HepG2 (cell line): ENCODE measurements around the gene HLF. TPM values are rescaled to one million over a fixed set of nuclear protein-coding genes. Genes with fewer than 3 reads are reported as not detected.

Experiments used
- ATAC-seq: fragments of 200-7000 bp; cut with Tn5 transposase; 3 replicates; pipeline ENCODE4 v1.9.1; 2020; ENCODE audit warnings: mild to moderate bottlenecking, moderate library complexity
- BruUV-seq: library from RNA; stranded (reverse); fragments of 400-500 nt; replicated peaks from 2 replicates; lab custom pipeline; 2021; lab: Mats Ljungman, UMichigan
- CTCF ChIA-PET: fragments of 300-600 bp; formaldehyde crosslinking; extraction: SDS; loops from one replicate; lab custom pipeline; 2021; ENCODE audit warnings: low total read pairs, inconsistent platforms, low intra/inter-chr PET ratio; lab: Yijun Ruan, JAX
- POLR2A ChIA-PET: fragments of 350-600 bp; sonication (Branson Sonifier 250); formaldehyde crosslinking; loops from one replicate; lab custom pipeline; 2020; ENCODE audit warnings: antibody characterized with exemption, inconsistent platforms; lab: Yijun Ruan, JAX
- DNase-seq: peaks from one replicate; pipeline ENCODE4 v3.0.0-alpha.2; 2015; ENCODE audit warnings: low spot score
- FAIRE-seq: peaks from 3 replicates; lab custom pipeline; 2011; peaks lifted over from hg19 to GRCh38; lab: Jason Lieb, UNC
- H2AFZ ChIP-seq: one replicate; pipeline ENCODE4 v1.6.1; 2011; ENCODE audit warnings: low read length, inconsistent platforms
- H3K27ac ChIP-seq: fragments of 300-600 bp; 3 replicates; pipeline ENCODE4 v1.8.0; 2011; ENCODE audit warnings: mixed run types, mild to moderate bottlenecking, mixed read lengths, low read length, inconsistent platforms; ENCODE audit not compliant: insufficient read depth; ENCODE audit errors: extremely low read length
- H3K27me3 ChIP-seq, 2 experiments: fragments of 200-600 bp in 1 of 2; 2 replicates in 1 of 2; 3 replicates in 1 of 2; pipeline versions ENCODE4 v1.6.0 to v1.8.0; 2011; ENCODE audit warnings: low read length in 2 of 2, mild to moderate bottlenecking in 2 of 2, moderate library complexity in 2 of 2, inconsistent platforms in 1 of 2; ENCODE audit not compliant: insufficient read depth in 2 of 2, control insufficient read depth in 1 of 2
- H3K36me3 ChIP-seq, 2 experiments: fragments of 200-600 bp in 1 of 2; replicated peaks in 1 of 2; 2 replicates in 1 of 2; 3 replicates in 1 of 2; pipeline versions ENCODE4 v1.5.1 to v1.8.0; 2011; ENCODE audit warnings: low read length in 2 of 2, inconsistent platforms in 1 of 2; ENCODE audit not compliant: insufficient read depth in 2 of 2, control insufficient read depth in 1 of 2
- H3K4me1 ChIP-seq: 2 replicates; pipeline ENCODE4 v1.5.1; 2012; ENCODE audit warnings: low read length, inconsistent platforms; ENCODE audit not compliant: insufficient read depth
- H3K4me2 ChIP-seq: 2 replicates; pipeline ENCODE4 v1.6.0; 2011; ENCODE audit warnings: low read depth, low read length, inconsistent platforms
- H3K4me3 ChIP-seq, 3 experiments: fragments of 200-600 bp in 1 of 3; sonication (generic), shearing (Covaris generic) in 1 of 3; replicated peaks in 1 of 3; 2 replicates each; pipeline ENCODE4 v1.5.1; 2011 to 2016; ENCODE audit warnings: low read length in 3 of 3, inconsistent platforms in 2 of 3, low read depth in 2 of 3, mild to moderate bottlenecking in 2 of 3, control low read depth in 1 of 3, mixed read lengths in 1 of 3; ENCODE audit not compliant: insufficient read depth in 1 of 3
- H3K79me2 ChIP-seq: one replicate; pipeline ENCODE4 v1.6.1; 2011; ENCODE audit warnings: low read length, inconsistent platforms; ENCODE audit not compliant: insufficient read depth
- H3K9ac ChIP-seq: 2 replicates; pipeline ENCODE4 v1.6.0; 2011; ENCODE audit warnings: mild to moderate bottlenecking, low read depth, low read length, inconsistent platforms; ENCODE audit not compliant: insufficient read depth
- H3K9me3 ChIP-seq: 2 replicates; pipeline ENCODE4 v1.5.1; 2012; ENCODE audit warnings: mild to moderate bottlenecking, low read length
- H4K20me1 ChIP-seq: 2 replicates; pipeline ENCODE4 v1.6.0; 2011; ENCODE audit warnings: inconsistent platforms, mild to moderate bottlenecking, low read length, moderate library complexity; ENCODE audit not compliant: insufficient read depth
- ASH2L ChIP-seq: fragments of 300-600, 200-600 bp; sonication (generic); IDR thresholded peaks from 2 replicates; pipeline ENCODE4 v1.7.0; 2017; ENCODE audit warnings: low read depth, mild to moderate bottlenecking, moderate library complexity, mixed read lengths, low read length; ENCODE audit not compliant: insufficient read length
- BRD4 ChIP-seq: sonication (generic); formaldehyde crosslinking; IDR thresholded peaks from 2 replicates; pipeline ENCODE4 v1.4.0; 2020; ENCODE audit warnings: missing genetic modification reagents
- GPN1 ChIP-seq: sonication (generic); formaldehyde crosslinking; IDR thresholded peaks from 2 replicates; pipeline ENCODE4 v1.5.1; 2020; ENCODE audit warnings: missing genetic modification reagents, borderline replicate concordance
- JUNB ChIP-seq: sonication (generic); formaldehyde crosslinking; IDR thresholded peaks from 2 replicates; pipeline ENCODE4 v1.8.0; 2022; ENCODE audit warnings: missing genetic modification reagents, mild to moderate bottlenecking, borderline replicate concordance
- MATR3 ChIP-seq: sonication (generic); formaldehyde crosslinking; IDR thresholded peaks from 2 replicates; pipeline ENCODE4 v1.4.0; 2020; ENCODE audit warnings: missing genetic modification reagents
- NONO ChIP-seq, 2 experiments: fragments of 450-650 bp in 1 of 2; sonication (generic) in 1 of 2; formaldehyde crosslinking in 1 of 2; IDR thresholded peaks in 1 of 2; conservative IDR thresholded peaks in 1 of 2; 2 replicates each; pipeline versions ENCODE4 v1.6.1 to v1.8.0; 2017 to 2022; ENCODE audit warnings: mild to moderate bottlenecking in 1 of 2, missing genetic modification reagents in 1 of 2, moderate library complexity in 1 of 2
- NR2F6 ChIP-seq, 2 experiments: IDR thresholded peaks; 2 replicates each; pipeline ENCODE4 v1.6.1; 2016; ENCODE audit warnings: antibody characterized with exemption in 1 of 2, mild to moderate bottlenecking in 1 of 2
- RBM22 ChIP-seq: fragments of 200-400 bp; formaldehyde crosslinking; optimal IDR thresholded peaks from 2 replicates; pipeline ENCODE3; 2017; ENCODE audit warnings: mild to moderate bottlenecking, low read length, moderate library complexity
- TSC22D2 ChIP-seq: sonication (generic); formaldehyde crosslinking; IDR thresholded peaks from 2 replicates; pipeline ENCODE4 v1.5.1; 2020; ENCODE audit warnings: missing genetic modification reagents, mild to moderate bottlenecking, borderline replicate concordance
- ZNF17 ChIP-seq: sonication (generic); formaldehyde crosslinking; IDR thresholded peaks from 2 replicates; pipeline ENCODE4 v1.5.0; 2020; ENCODE audit warnings: mild to moderate bottlenecking, missing genetic modification reagents
- ZNF784 ChIP-seq: sonication (generic); formaldehyde crosslinking; IDR thresholded peaks from 2 replicates; pipeline ENCODE4 v1.5.1; 2020; ENCODE audit warnings: missing genetic modification reagents, mild to moderate bottlenecking, borderline replicate concordance
- WGBS: methylation state at CpG from one replicate; pipeline ENCODE4 v1.1.6; 2017; ENCODE audit warnings: low lambda C conversion rate; 5-methylcytosine and 5-hydroxymethylcytosine counted together
- in situ Hi-C: cut with HindIII; loops from 2 replicates; pipeline ENCODE4 v1.10.0; 2017; ENCODE audit warnings: low pct_unique_long_range_greater_than_20kb; ENCODE audit not compliant: extremely low pct_ligation_motif_present
- intact Hi-C: fragments of 100-400 bp; cut with micrococcal nuclease; formaldehyde crosslinking; loops from one replicate; pipeline ENCODE4 v1.10.0; 2022; ENCODE audit not compliant: unreplicated experiment
- polyA plus RNA-seq, 8 experiments: library from polyadenylated mRNA; depleted of rRNA in 3 of 8; stranded (reverse) in 7 of 8; unstranded in 1 of 8; fragments of >200 nt; fragmentation: Illumina TruSeq in 4 of 8; extraction: Trizol in 4 of 8; gene quantifications; 2 replicates each; pipeline versions ENCODE4 v1.2.1 to v1.2.3, GENCODE V29; 2011 to 2016; ENCODE audit warnings: low read depth in 4 of 8, missing spikeins in 1 of 8, mixed read lengths in 1 of 8; ENCODE audit not compliant: insufficient read depth in 1 of 8
- total RNA-seq, 5 experiments: library from RNA; depleted of rRNA; stranded (reverse); fragments of >200 nt; fragmentation: Illumina TruSeq; extraction: Trizol; gene quantifications; 2 replicates each; pipeline ENCODE4 v1.2.3, GENCODE V29; 2016; ENCODE audit warnings: low read depth in 1 of 5
- TF ChIP-seq, protein P1 (sequence below): sonication (generic); formaldehyde crosslinking; IDR thresholded peaks from 2 replicates; pipeline ENCODE4 v1.4.0; 2020; ENCODE audit warnings: missing genetic modification reagents
- TF ChIP-seq, protein P2 (sequence below): fragments of 450-650 bp; IDR thresholded peaks from 2 replicates; pipeline ENCODE4 v1.6.1; 2017
- TF ChIP-seq, protein P3 (sequence below): sonication (generic); formaldehyde crosslinking; conservative IDR thresholded peaks from 2 replicates; pipeline ENCODE4 v1.4.0; 2020; ENCODE audit warnings: missing genetic modification reagents

The HLF gene
- total and polyA plus RNA-seq, 2 of the 13 experiments (the other 11 are each of a cell fraction or from before 2014, with no cell fraction given) = 202 to 346 TPM

DNA sequence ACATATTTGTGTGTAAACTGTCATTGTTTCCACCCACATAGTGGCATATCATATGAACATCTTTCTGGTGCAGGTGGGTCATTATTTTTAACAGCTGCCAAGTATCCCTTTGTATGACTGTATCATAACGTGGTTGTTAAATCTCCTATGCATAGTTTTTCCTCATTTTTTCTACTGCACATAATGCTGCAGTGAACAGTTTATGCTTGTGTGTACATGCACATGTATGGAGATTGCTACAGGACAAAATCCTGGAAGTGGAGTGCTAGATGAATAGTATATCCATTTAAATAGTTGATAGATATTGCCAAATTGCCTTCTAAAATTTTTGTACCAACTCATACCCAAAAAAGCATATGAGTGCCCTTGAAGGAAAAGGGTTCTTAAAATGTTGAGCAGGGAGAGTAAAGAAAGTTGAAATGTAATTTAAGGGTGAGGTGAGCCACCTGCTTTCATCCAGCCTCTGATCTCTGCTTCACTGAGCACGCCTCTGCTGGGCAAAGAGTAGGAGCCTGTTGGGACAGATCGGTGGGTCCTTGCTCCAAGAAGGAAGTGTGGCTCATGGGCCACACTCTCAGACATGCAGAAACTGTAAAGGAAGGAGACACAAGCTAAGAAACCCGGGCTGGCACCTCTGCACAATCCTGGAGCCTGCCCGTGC is 55.3 kb downstream of the HLF start (continued):
- TF ChIP-seq GPN1 (CRISPR knock-in tag) (no peak), ZNF17 (CRISPR knock-in tag) (no peak), RBM22 (peak; percentile 93)

DNA sequence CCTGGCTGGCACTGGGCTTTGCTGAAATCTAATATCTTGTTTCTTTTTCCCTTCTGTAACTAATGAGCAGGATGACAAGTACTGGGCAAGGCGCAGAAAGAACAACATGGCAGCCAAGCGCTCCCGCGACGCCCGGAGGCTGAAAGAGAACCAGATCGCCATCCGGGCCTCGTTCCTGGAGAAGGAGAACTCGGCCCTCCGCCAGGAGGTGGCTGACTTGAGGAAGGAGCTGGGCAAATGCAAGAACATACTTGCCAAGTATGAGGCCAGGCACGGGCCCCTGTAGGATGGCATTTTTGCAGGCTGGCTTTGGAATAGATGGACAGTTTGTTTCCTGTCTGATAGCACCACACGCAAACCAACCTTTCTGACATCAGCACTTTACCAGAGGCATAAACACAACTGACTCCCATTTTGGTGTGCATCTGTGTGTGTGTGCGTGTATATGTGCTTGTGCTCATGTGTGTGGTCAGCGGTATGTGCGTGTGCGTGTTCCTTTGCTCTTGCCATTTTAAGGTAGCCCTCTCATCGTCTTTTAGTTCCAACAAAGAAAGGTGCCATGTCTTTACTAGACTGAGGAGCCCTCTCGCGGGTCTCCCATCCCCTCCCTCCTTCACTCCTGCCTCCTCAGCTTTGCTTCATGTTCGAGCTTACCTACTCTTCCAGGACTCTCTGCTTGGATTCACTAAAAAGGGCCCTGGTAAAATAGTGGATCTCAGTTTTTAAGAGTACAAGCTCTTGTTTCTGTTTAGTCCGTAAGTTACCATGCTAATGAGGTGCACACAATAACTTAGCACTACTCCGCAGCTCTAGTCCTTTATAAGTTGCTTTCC is 56.0 kb downstream of the HLF start:
- ATAC-seq = no peak
- Histone ChIP-seq H3K4me3 (no peak overlapping the region), H3K9me3 (no peaks in the 10 kb centered on the region), H3K9ac (no peak overlapping the region), H3K27ac (no peak overlapping the region), H3K36me3 (peaks cover 45 to 58% of the 10 kb centered on the region in 2 experiments), H3K4me1 (no peaks in the 10 kb centered on the region), H4K20me1 (peaks cover 73% of the 10 kb centered on the region), H3K4me2 (no peak overlapping the region), H2AFZ (no peak overlapping the region), H3K27me3 (no peaks in the 10 kb centered on the region), H3K79me2 (peaks cover 24% of the 10 kb centered on the region)
- CTCF ChIA-PET = no interaction called here
- in situ Hi-C loops (no loop called here), intact Hi-C loops (no loop called here)
- no TSS peak for BruUV-seq
- POLR2A ChIA-PET = no interaction called here
- WGBS = 98% methylated on average over 23 of the region's 23 CpGs
- no peak for DNase-seq
- FAIRE-seq = no peak
- TF ChIP-seq, protein P1, sequence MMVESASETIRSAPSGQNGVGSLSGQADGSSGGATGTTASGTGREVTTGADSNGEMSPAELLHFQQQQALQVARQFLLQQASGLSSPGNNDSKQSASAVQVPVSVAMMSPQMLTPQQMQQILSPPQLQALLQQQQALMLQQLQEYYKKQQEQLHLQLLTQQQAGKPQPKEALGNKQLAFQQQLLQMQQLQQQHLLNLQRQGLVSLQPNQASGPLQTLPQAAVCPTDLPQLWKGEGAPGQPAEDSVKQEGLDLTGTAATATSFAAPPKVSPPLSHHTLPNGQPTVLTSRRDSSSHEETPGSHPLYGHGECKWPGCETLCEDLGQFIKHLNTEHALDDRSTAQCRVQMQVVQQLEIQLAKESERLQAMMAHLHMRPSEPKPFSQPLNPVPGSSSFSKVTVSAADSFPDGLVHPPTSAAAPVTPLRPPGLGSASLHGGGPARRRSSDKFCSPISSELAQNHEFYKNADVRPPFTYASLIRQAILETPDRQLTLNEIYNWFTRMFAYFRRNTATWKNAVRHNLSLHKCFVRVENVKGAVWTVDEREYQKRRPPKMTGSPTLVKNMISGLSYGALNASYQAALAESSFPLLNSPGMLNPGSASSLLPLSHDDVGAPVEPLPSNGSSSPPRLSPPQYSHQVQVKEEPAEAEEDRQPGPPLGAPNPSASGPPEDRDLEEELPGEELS (CRISPR knock-in tag) = no peak
- TF ChIP-seq, protein P2, sequence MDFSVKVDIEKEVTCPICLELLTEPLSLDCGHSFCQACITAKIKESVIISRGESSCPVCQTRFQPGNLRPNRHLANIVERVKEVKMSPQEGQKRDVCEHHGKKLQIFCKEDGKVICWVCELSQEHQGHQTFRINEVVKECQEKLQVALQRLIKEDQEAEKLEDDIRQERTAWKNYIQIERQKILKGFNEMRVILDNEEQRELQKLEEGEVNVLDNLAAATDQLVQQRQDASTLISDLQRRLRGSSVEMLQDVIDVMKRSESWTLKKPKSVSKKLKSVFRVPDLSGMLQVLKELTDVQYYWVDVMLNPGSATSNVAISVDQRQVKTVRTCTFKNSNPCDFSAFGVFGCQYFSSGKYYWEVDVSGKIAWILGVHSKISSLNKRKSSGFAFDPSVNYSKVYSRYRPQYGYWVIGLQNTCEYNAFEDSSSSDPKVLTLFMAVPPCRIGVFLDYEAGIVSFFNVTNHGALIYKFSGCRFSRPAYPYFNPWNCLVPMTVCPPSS = no peak
- TF ChIP-seq TSC22D2 (no peak), JUNB (CRISPR knock-in tag) (no peak), NONO (IDR thresholded peaks at IDR 0.05) (no peak), NONO (CRISPR knock-in tag; conservative IDR thresholded peaks at IDR 0.05) (0 out of 2 replicates have a peak, but pooled peaks have one; percentile 6), ZNF784 (CRISPR knock-in tag) (no peak), BRD4 (CRISPR knock-in tag) (0 out of 2 replicates have a peak, but pooled peaks have one; percentile 27), ASH2L (no peak), NR2F6 (IDR thresholded peaks at IDR 0.05) (no peak), NR2F6 (CRISPR knock-in tag; IDR thresholded peaks at IDR 0.05) (no peak), MATR3 (no peak)
- TF ChIP-seq, protein P3, sequence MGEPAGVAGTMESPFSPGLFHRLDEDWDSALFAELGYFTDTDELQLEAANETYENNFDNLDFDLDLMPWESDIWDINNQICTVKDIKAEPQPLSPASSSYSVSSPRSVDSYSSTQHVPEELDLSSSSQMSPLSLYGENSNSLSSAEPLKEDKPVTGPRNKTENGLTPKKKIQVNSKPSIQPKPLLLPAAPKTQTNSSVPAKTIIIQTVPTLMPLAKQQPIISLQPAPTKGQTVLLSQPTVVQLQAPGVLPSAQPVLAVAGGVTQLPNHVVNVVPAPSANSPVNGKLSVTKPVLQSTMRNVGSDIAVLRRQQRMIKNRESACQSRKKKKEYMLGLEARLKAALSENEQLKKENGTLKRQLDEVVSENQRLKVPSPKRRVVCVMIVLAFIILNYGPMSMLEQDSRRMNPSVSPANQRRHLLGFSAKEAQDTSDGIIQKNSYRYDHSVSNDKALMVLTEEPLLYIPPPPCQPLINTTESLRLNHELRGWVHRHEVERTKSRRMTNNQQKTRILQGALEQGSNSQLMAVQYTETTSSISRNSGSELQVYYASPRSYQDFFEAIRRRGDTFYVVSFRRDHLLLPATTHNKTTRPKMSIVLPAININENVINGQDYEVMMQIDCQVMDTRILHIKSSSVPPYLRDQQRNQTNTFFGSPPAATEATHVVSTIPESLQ (CRISPR knock-in tag) = no peak
